Vagina (tissue), 2 donors: ENCODE data around the gene RASSF8.

ENCODE experiments used
- CTCF ChIP-seq, 3 experiments: fragments of 450-650 bp in 2 of 3; fragments of 200-600 bp in 1 of 3; sonication (generic) in 1 of 3; IDR thresholded peaks; one replicate each; pipeline ENCODE4 v1.5.1; 2017 to 2019; ENCODE audit warnings: antibody characterized with exemption in 3 of 3, mild to moderate bottlenecking in 2 of 3, moderate library complexity in 2 of 3
- POLR2AphosphoS5 ChIP-seq, 2 donors: sonication (generic); formaldehyde crosslinking; IDR thresholded peaks; one replicate each; pipeline ENCODE4 v1.9.0; 2017; ENCODE audit warnings: antibody characterized with exemption in 2 of 2, mild to moderate bottlenecking in 2 of 2, low read depth in 1 of 2; ENCODE audit not compliant: insufficient read depth in 1 of 2

- TF ChIP-seq POLR2AphosphoS5 (IDR thresholded peaks at IDR 0.05; ENCODE audit: insufficient read depth in 1 of 2, low read depth in 1 of 2) (no peak), CTCF (IDR thresholded peaks at IDR 0.05) (no peak)
These were observed 94.2 kb downstream of the RASSF8 start for GRCh38 chr12:26052652-26053051.
